ENCODE data around the gene TMEM130.

Gene TMEM130

GRCh38 chr7:98902523-98902922 lies 32.7 kb upstream of the TMEM130 start:
- Histone ChIP-seq H3K27me3 (ENCODE audit: control insufficient read depth in 2 of 2, insufficient read depth in 2 of 2, low read length in 2 of 2) (no peaks in the 10 kb centered on the region), H3K4me1 (ENCODE audit: control insufficient read depth in 2 of 2, insufficient read depth in 2 of 2, low read length in 2 of 2) (no peaks in the 10 kb centered on the region), H3K27ac (ENCODE audit: low read depth in 2 of 2, low read length in 2 of 2) (no peak overlapping the region), H3K4me3 (ENCODE audit: low read length in 2 of 2) (no peak overlapping the region), H3K9ac (ENCODE audit: low read depth in 1 of 2, low read length in 2 of 2) (no peak overlapping the region), H3K36me3 (ENCODE audit: control insufficient read depth in 2 of 2, insufficient read depth in 2 of 2, low read length in 2 of 2) (peaks cover 76 to 80% of the 10 kb centered on the region in 2 donors), H3K9me3 (ENCODE audit: control insufficient read depth in 2 of 2, low read length in 2 of 2) (no peaks in the 10 kb centered on the region)

DNA sequence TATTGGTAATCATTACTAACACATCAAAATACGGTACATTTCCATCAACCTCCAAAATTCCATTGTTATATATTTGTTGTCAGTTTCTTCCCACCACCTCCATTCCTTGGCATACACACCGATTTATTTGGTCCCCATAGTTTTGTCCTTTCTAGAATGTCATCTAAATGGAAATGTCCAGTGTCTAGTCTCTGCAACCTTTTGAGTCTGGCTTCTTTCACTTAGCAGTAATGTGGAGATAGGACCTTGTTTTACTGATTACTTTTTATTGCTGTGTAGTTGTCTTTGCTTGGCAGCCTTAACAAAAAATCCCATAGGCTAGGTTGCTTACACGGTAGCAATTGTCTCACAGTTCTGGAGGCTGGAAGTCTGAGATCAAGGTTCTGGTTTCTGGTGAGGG lies 31.0 kb upstream of the TMEM130 start:
- Histone ChIP-seq H3K9ac (ENCODE audit: low read depth in 1 of 2, low read length in 2 of 2) (no peak overlapping the region), H3K27ac (ENCODE audit: low read depth in 2 of 2, low read length in 2 of 2) (no peak overlapping the region), H3K9me3 (ENCODE audit: control insufficient read depth in 2 of 2, low read length in 2 of 2) (no peaks in the 10 kb centered on the region), H3K4me1 (ENCODE audit: control insufficient read depth in 2 of 2, insufficient read depth in 2 of 2, low read length in 2 of 2) (no peaks in the 10 kb centered on the region), H3K27me3 (ENCODE audit: control insufficient read depth in 2 of 2, insufficient read depth in 2 of 2, low read length in 2 of 2) (no peaks in the 10 kb centered on the region), H3K4me3 (ENCODE audit: low read length in 2 of 2) (no peak overlapping the region), H3K36me3 (ENCODE audit: control insufficient read depth in 2 of 2, insufficient read depth in 2 of 2, low read length in 2 of 2) (peaks cover 71 to 83% of the 10 kb centered on the region in 2 donors)

DNA sequence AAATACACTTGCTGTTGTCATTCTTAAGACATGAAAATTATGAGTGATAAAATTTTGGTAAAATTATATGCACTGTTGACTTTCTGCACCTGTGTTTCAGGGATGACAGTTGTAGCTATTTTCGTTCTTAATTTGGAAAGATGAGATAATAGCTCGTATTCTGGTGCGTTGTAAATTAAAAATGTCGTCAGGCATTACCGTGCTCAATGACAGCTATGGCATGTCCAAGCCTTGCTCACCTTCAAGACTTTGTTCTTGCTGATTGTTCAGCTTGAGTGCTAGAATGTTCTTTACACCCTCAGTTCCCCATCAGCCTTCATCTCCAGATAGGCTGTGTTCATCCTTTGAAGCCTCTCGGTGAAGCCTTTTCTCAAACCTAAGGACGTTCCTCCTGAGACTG lies 30.0 kb upstream of the TMEM130 start:
- Histone ChIP-seq H3K4me1 (ENCODE audit: control insufficient read depth in 2 of 2, insufficient read depth in 2 of 2, low read length in 2 of 2) (no peaks in the 10 kb centered on the region), H3K36me3 (ENCODE audit: control insufficient read depth in 2 of 2, insufficient read depth in 2 of 2, low read length in 2 of 2) (peaks cover 69 to 82% of the 10 kb centered on the region in 2 donors), H3K27me3 (ENCODE audit: control insufficient read depth in 2 of 2, insufficient read depth in 2 of 2, low read length in 2 of 2) (no peaks in the 10 kb centered on the region), H3K9me3 (ENCODE audit: control insufficient read depth in 2 of 2, low read length in 2 of 2) (no peaks in the 10 kb centered on the region), H3K27ac (ENCODE audit: low read depth in 2 of 2, low read length in 2 of 2) (no peak overlapping the region), H3K9ac (ENCODE audit: low read depth in 1 of 2, low read length in 2 of 2) (no peak overlapping the region), H3K4me3 (ENCODE audit: low read length in 2 of 2) (no peak overlapping the region)

GRCh38 chr7:98892609-98893008 lies 22.8 kb upstream of the TMEM130 start:
- Histone ChIP-seq H3K4me1 (ENCODE audit: control insufficient read depth in 2 of 2, insufficient read depth in 2 of 2, low read length in 2 of 2) (no peaks in the 10 kb centered on the region), H3K9me3 (ENCODE audit: control insufficient read depth in 2 of 2, low read length in 2 of 2) (no peaks in the 10 kb centered on the region), H3K9ac (ENCODE audit: low read depth in 1 of 2, low read length in 2 of 2) (no peak overlapping the region), H3K36me3 (ENCODE audit: control insufficient read depth in 2 of 2, insufficient read depth in 2 of 2, low read length in 2 of 2) (peaks cover 48 to 59% of the 10 kb centered on the region in 2 donors), H3K27me3 (ENCODE audit: control insufficient read depth in 2 of 2, insufficient read depth in 2 of 2, low read length in 2 of 2) (no peaks in the 10 kb centered on the region), H3K4me3 (ENCODE audit: low read length in 2 of 2) (no peak overlapping the region), H3K27ac (ENCODE audit: low read depth in 2 of 2, low read length in 2 of 2) (no peak overlapping the region)

GRCh38 chr7:98887038-98887437 lies 17.2 kb upstream of the TMEM130 start:
- Histone ChIP-seq H3K9me3 (ENCODE audit: control insufficient read depth in 2 of 2, low read length in 2 of 2) (no peaks in the 10 kb centered on the region), H3K27ac (ENCODE audit: low read depth in 2 of 2, low read length in 2 of 2) (no peak overlapping the region), H3K4me1 (ENCODE audit: control insufficient read depth in 2 of 2, insufficient read depth in 2 of 2, low read length in 2 of 2) (no peaks in the 10 kb centered on the region), H3K36me3 (ENCODE audit: control insufficient read depth in 2 of 2, insufficient read depth in 2 of 2, low read length in 2 of 2) (peaks cover 23 to 48% of the 10 kb centered on the region in 2 donors), H3K9ac (ENCODE audit: low read depth in 1 of 2, low read length in 2 of 2) (no peak overlapping the region), H3K27me3 (ENCODE audit: control insufficient read depth in 2 of 2, insufficient read depth in 2 of 2, low read length in 2 of 2) (no peaks in the 10 kb centered on the region), H3K4me3 (ENCODE audit: low read length in 2 of 2) (no peak overlapping the region)

- Histone ChIP-seq H3K9ac (ENCODE audit: low read depth in 1 of 2, low read length in 2 of 2) (no peak overlapping the region), H3K9me3 (ENCODE audit: control insufficient read depth in 2 of 2, low read length in 2 of 2) (no peaks in the 10 kb centered on the region), H3K27ac (ENCODE audit: low read depth in 2 of 2, low read length in 2 of 2) (no peak overlapping the region), H3K36me3 (ENCODE audit: control insufficient read depth in 2 of 2, insufficient read depth in 2 of 2, low read length in 2 of 2) (peaks cover 19 to 49% of the 10 kb centered on the region in 2 donors), H3K4me3 (ENCODE audit: low read length in 2 of 2) (no peak overlapping the region), H3K4me1 (ENCODE audit: control insufficient read depth in 2 of 2, insufficient read depth in 2 of 2, low read length in 2 of 2) (peaks cover 2 to 7% of the 10 kb centered on the region in 2 donors), H3K27me3 (ENCODE audit: control insufficient read depth in 2 of 2, insufficient read depth in 2 of 2, low read length in 2 of 2) (no peaks in the 10 kb centered on the region)
Observed at GRCh38 chr7:98884416-98884815, 14.6 kb upstream of the TMEM130 start.

GRCh38 chr7:98881561-98882315 lies 11.9 kb upstream of the TMEM130 start:
- no peak overlapping the region for H3K4me3 ChIP-seq (ENCODE audit: low read length in 2 of 2)
- H3K27ac ChIP-seq (ENCODE audit: low read depth in 2 of 2, low read length in 2 of 2): no peak overlapping the region
- H3K4me1 ChIP-seq (ENCODE audit: control insufficient read depth in 2 of 2, insufficient read depth in 2 of 2, low read length in 2 of 2): peaks cover 9 to 14% of the 10 kb centered on the region in 2 donors
- no peak overlapping the region for H3K9ac ChIP-seq (ENCODE audit: low read depth in 1 of 2, low read length in 2 of 2)
- H3K27me3 ChIP-seq (ENCODE audit: control insufficient read depth in 2 of 2, insufficient read depth in 2 of 2, low read length in 2 of 2): no peaks in the 10 kb centered on the region
- no peaks in the 10 kb centered on the region for H3K9me3 ChIP-seq (ENCODE audit: control insufficient read depth in 2 of 2, low read length in 2 of 2)
- peaks cover 13 to 29% of the 10 kb centered on the region in 2 donors for H3K36me3 ChIP-seq (ENCODE audit: control insufficient read depth in 2 of 2, insufficient read depth in 2 of 2, low read length in 2 of 2)

DNA sequence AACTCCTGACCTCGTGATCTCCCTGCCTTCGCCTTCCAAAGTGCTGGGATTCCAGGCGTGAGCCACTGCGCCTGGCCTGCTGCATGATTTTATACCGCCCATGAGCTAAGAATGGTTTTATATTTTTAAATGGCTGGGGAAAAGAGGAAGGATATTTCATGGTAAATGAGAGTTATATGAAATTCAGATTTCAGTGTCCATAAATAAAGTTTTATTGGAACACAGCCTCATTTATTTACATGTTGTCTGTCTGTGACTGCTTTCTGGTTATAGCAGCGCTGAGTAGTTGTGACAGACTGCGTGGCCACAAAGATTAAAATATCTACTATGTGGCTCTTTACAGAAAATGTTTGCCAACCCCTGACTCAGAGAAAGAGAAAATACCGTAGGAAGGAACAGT lies 10.7 kb upstream of the TMEM130 start:
- H3K9ac ChIP-seq (ENCODE audit: low read depth in 1 of 2, low read length in 2 of 2): no peak overlapping the region
- no peaks in the 10 kb centered on the region for H3K27me3 ChIP-seq (ENCODE audit: control insufficient read depth in 2 of 2, insufficient read depth in 2 of 2, low read length in 2 of 2)
- peak overlapping the region in 1 of 2 donors; percentile 93 for H3K4me3 ChIP-seq (ENCODE audit: low read length in 2 of 2)
- peaks cover 13 to 26% of the 10 kb centered on the region in 2 donors for H3K36me3 ChIP-seq (ENCODE audit: control insufficient read depth in 2 of 2, insufficient read depth in 2 of 2, low read length in 2 of 2)
- H3K9me3 ChIP-seq (ENCODE audit: control insufficient read depth in 2 of 2, low read length in 2 of 2): no peaks in the 10 kb centered on the region
- H3K27ac ChIP-seq (ENCODE audit: low read depth in 2 of 2, low read length in 2 of 2): no peak overlapping the region
- H3K4me1 ChIP-seq (ENCODE audit: control insufficient read depth in 2 of 2, insufficient read depth in 2 of 2, low read length in 2 of 2): peaks cover 9 to 14% of the 10 kb centered on the region in 2 donors

DNA sequence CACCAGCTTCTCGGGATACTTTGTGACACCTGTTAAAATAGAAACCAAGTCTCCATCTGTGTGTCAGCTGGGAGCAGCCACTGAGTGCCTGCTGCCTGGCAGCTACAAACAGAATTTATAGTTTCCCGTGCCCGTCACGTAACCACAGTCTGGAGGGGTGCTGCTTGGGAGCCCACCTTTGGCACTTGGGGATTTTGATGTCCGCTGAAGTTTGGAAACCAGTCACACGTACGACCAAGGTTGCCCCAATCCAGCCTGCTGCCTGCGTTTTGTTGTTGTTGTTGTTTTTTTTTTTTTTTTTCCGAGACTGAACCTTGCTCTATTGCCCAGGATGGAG lies 10.1 kb upstream of the TMEM130 start:
- peak overlapping the region; percentile 83 to 93 for H3K4me3 ChIP-seq (ENCODE audit: low read length in 2 of 2)
- H3K4me1 ChIP-seq (ENCODE audit: control insufficient read depth in 2 of 2, insufficient read depth in 2 of 2, low read length in 2 of 2): peaks cover 9 to 14% of the 10 kb centered on the region in 2 donors
- H3K27ac ChIP-seq (ENCODE audit: low read depth in 2 of 2, low read length in 2 of 2): peak overlapping the region in 1 of 2 donors; percentile 83
- H3K9me3 ChIP-seq (ENCODE audit: control insufficient read depth in 2 of 2, low read length in 2 of 2): no peaks in the 10 kb centered on the region
- no peaks in the 10 kb centered on the region for H3K27me3 ChIP-seq (ENCODE audit: control insufficient read depth in 2 of 2, insufficient read depth in 2 of 2, low read length in 2 of 2)
- peaks cover 13 to 26% of the 10 kb centered on the region in 2 donors for H3K36me3 ChIP-seq (ENCODE audit: control insufficient read depth in 2 of 2, insufficient read depth in 2 of 2, low read length in 2 of 2)
- H3K9ac ChIP-seq (ENCODE audit: low read depth in 1 of 2, low read length in 2 of 2): peak overlapping the region; percentile 88 to 92

DNA sequence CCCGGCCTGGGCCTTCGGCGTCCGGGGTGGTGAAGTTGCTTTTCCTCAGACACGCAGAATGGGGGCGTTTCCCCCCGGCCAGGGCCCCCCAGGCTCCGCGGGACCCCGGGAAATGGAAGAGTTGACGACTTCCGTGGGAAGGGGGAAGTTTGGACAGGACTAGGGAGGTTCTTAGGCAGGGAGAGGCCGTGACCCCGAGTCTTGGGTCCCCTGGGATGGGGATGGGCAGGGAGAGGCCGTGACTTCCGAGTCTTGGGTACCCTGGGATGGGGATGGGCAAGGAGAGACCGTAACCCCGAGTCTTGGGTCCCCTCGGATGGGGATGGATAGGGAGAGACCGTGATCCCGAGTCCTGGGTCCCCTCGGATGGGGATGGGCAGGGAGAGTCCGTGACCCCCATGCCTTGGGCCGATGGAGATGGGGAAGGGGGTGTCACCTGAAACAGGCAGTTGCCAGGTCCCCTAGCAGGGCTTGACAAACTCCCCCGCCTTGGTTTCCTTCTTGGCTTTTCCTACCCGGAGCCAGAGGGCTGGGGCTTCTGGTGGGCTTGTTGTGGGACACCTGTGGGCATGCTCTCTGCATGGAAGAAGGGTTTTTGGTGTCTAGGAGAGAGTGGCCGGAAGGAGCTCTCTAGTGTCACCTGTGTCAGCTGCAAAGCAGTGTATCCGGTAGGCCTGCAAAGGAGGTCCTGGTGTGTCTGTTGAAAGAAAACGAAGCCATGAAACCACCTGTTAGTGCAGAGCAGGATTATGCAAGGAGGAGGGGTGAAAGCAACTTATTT lies 9.6 kb upstream of the TMEM130 start:
- H3K4me1 ChIP-seq (ENCODE audit: control insufficient read depth in 2 of 2, insufficient read depth in 2 of 2, low read length in 2 of 2): peaks cover 9 to 14% of the 10 kb centered on the region in 2 donors
- H3K9me3 ChIP-seq (ENCODE audit: control insufficient read depth in 2 of 2, low read length in 2 of 2): no peaks in the 10 kb centered on the region
- peaks cover 13 to 22% of the 10 kb centered on the region in 2 donors for H3K36me3 ChIP-seq (ENCODE audit: control insufficient read depth in 2 of 2, insufficient read depth in 2 of 2, low read length in 2 of 2)
- peak overlapping the region; percentile 88 to 92 for H3K9ac ChIP-seq (ENCODE audit: low read depth in 1 of 2, low read length in 2 of 2)
- no peaks in the 10 kb centered on the region for H3K27me3 ChIP-seq (ENCODE audit: control insufficient read depth in 2 of 2, insufficient read depth in 2 of 2, low read length in 2 of 2)
- peak overlapping the region; percentile 83 for H3K27ac ChIP-seq (ENCODE audit: low read depth in 2 of 2, low read length in 2 of 2)
- peak overlapping the region; percentile 83 to 93 for H3K4me3 ChIP-seq (ENCODE audit: low read length in 2 of 2)
